RCC 7860 (cell line): ENCODE results near the gene XBP1.
"Not testable (repeated sequence)": the region's sequence is repeated elsewhere in the genome, so short reads cannot be mapped to it uniquely, and the experiment has no call there.

Experiments used
- DNase-seq: peaks from one replicate; pipeline ENCODE4 v3.0.0-alpha.2; 2015; ENCODE audit warnings: low spot score
- FAIRE-seq: peaks from 2 replicates; lab custom pipeline; 2012; peaks lifted over from hg19 to GRCh38; lab: Jason Lieb, UNC

The XBP1 gene

DNA sequence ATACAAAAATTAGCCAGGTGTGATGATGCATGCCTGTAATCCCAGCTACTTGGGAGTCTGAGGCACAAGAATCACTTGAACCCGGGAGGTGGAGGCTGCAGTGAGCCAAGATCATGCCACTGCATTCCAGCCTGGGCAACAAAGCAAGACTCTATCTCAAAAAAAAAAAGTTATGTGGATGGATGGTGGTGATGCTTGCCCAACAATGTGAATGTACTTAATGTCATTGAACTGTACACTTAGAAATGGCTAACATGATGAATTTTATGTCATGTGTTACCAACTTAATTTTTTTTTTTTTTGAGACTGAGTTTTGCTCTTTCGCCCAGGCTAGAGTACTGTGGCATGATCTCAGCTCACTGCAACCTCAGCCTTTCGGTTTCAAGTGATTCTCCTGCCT, 45.9 kb downstream of the XBP1 start:
- FAIRE-seq, DNase-seq: not testable (repeated sequence)

DNA sequence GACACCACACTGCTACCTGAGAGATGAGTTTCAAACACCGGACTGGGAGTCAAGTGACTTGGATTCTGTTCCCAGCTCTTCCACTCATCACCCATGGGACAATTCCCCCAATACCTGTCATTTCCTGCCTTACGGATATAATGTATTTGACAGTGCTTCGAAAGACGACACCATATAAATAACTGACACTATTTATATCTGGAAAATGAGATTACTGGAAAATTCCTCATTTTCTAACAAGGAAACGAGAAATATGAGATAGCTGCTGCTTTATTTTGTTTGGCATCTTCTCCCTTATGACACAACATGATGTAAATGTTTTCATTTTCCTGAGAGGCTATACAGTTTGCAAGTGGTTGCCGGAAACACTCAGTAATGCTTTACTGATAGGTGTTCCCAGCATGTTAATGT, 49.9 kb downstream of the XBP1 start:
- DNase-seq (no peak), FAIRE-seq (no peak)
